CD4-positive, alpha-beta T cell treated with Interferon alpha-2 for 1 hour (primary cell): ENCODE measurements around the gene SCAMP4.

Source experiments
- DNase-seq, 2 donors: peaks; one replicate each; pipeline ENCODE4 v3.0.0-alpha.2; 2020 to 2022

Gene SCAMP4

DNA sequence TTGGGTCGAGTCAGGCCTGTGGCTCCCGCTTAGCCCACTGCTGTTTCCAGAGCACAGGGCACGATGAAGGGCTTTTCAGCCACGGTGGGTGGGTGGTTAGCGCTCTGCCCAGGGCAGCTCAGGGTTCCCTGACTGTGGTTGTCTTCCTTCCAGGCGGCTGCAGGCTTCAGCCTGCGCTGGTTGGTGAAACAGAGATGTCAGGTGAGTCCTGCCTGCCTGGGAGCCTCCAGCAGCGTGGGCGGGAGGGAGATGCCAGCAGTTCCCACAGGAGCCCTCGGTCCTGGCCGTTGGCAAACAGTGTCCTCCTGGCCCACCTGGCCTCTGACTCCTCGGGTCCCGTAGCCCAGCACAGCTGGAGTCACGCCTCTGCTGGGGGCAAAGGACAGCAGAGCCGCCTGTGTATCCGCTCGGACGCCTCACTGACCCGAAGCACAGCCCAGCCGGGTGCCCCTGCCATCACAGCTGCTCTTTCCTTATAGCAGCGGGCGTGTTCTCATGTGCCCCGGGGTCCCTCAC lies 9.7 kb downstream of the SCAMP4 start:
- DNase-seq, result no peak

DNA sequence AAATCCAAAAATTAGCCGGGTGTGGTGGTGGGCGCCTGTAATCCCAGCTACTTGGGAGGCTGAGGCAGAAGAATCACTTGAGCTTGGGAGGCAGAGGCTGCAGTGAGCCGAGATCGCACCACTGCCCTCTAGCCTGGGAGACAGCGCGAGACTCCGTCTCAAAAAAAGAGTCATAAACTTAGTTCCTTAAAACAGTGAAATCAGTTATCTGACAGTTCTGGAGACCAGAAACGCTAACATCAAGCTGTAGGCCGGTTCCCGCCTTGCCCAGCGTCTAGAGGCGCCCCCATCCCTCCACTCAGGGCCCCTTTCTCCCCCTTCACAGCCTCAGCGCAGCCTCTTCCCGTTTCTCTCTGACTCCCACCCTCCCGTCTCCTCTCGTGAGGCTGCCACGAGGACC lies 11.9 kb downstream of the SCAMP4 start:
- DNase-seq, result no peak

DNA sequence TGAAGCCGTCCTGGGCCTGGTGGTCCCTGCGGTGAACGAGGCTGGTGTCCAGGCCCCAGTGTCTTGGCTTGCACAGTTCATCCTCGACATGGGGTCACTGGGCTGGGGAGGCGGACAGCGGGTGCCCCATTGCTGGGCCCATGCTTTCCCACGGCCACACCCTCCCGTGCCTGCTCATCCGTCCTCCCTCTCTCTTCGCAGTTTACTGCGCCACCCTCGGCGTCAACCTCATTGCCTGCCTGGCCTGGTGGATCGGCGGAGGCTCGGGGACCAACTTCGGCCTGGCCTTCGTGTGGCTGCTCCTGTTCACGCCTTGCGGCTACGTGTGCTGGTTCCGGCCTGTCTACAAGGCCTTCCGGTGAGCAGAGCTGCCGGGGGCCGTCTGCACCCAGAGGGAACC lies 12.7 kb downstream of the SCAMP4 start:
- DNase-seq, result no peak

DNA sequence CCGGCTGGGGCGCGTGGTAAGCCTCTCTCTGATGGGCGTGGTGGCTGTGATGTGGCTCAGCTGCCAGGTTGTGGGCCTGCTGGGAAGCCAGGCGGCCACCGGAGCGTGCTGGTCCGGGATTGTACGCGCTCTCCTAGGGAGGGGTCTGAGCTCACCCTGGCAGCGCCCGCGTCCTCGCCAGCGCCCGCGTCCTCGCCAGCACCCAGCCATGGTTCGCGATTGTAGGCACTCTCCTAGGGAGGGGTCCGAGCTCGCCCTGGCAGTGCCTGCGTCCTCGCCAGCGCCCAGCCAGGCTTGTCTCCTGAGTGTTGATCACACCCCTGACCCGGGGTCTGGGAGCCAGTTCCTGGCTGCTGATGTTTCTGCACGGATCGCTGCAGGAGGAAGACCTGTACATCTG lies 13.8 kb downstream of the SCAMP4 start:
- DNase-seq, result no peak

DNA sequence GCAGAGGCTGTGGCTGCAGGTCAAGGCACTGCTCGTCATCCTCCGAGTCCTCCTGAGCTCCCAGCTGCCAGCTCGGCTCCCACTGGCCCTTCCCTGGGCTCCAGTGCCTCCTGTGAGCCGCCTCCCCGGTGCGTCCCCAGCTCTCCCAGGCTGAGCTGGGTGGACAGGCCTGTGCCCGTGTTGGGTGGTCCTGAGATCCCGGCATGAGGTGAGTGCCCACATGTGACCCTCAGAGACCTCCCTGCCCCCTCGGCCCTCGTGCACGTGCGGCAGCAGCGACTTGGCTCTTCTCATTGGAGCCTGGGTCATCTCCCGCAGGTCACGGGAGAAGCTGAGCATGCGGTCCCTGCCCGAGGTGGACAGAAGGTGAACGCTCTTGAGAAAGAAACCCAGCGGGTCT lies 15.4 kb downstream of the SCAMP4 start:
- no peak for DNase-seq

DNA sequence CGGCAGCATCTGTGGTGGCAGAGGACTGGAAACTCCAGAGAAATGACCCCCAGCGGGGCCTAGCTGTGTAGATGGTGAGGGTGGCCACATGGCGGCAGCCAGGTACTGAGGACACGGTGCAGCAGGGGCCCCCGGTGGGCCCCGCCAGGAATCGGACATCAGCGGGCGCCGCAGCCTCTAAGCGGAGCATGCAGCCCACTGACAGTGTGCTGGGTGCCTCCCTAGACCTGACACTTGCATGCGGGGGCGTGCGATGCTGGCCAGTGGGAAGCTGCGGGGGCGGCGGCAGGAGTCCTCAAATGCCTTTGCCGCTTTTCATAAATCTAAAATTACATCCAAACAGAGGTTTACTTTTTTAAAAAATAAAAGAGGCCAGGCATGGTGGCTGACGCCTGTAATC lies 16.1 kb downstream of the SCAMP4 start:
- no peak for DNase-seq

DNA sequence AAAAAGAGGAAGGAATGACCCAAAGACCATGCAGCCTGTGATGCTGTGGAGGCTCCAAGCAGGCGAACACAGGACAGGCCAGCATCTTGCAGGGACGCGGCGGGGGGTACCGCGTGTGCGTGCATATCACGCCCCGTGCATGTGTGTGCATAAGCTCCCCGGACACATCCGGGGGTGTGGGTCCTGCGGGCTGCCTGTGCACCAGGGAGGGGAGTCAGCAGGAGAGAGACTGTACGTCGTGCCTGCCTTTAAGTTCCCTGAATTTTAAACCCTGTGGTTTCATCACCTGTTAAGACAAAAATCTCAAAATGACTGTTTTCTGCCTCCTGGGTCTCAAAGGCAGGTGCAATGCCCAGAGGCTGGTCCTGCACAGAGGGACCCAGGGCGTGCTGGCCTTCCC lies 16.6 kb downstream of the SCAMP4 start:
- no peak for DNase-seq

DNA sequence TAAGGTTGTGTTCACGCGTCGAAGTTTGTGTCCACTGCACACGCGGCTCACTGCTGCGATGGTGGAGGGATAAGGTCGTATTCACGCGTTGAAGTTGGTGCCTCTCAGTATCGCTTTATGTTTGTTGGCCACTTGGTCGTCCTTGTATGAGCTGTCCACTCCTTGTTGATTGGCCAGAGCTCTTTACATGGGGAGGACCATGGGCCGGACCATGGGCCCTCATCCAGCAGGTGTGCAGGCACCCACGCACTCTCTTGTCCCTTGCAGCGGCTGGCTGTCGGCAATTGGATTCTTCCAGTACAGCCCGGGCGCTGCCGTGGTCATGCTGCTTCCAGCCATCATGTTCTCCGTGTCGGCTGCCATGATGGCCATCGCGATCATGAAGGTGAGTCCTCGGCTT lies 17.6 kb downstream of the SCAMP4 start:
- DNase-seq, result no peak

DNA sequence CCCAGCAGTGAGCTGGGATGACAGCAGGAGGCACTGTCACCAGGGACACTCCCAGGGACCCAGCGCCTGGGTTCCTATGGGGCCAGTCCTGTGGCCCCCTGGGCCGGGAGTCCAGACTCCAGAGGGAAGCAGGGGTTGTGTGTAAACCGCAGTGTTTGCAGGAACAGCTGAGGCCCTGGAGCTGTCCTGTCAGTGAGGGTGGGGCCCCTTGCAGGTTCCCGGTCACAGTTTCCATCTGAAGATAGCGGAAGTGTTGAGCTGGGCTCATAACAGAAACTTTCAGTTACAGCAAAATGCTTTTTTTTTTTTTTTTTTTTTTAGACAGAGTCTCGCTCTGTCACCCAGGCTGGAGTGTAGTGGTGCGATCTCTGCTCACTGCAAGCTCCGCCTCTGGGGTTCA lies 18.1 kb downstream of the SCAMP4 start:
- DNase-seq, result peak; percentile 54

DNA sequence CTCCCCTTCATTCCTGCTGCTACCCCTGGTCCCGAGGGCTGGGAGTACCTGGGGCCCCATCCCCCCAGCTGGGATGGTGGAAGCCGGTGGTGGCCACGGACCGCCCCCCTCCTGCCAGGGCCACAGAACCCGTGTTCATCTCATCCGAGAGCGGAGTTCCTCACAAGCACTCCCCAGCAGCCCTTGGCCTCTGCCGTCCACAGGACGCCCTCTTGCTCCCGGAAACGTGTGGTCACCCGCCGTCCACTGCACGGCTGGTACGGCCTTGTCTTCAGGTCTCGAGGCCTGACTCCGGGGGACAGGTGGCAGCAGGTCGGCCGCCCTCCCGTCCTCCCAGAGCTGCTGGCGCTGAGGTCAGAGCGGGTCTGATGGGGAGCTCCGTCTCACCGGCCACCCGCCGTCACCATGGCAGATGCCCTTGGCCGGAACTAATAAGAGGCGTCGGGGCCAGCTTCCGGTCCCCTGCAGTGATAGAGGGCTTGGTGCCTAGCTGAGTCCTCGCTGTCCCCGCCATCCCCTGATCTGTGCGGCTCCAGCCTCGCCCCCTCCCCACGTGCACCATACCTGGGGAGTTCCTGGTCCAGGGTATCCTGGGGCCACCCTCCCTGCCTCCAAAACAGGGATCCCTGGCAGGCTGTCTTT lies 19.2 kb downstream of the SCAMP4 start:
- no peak for DNase-seq

DNA sequence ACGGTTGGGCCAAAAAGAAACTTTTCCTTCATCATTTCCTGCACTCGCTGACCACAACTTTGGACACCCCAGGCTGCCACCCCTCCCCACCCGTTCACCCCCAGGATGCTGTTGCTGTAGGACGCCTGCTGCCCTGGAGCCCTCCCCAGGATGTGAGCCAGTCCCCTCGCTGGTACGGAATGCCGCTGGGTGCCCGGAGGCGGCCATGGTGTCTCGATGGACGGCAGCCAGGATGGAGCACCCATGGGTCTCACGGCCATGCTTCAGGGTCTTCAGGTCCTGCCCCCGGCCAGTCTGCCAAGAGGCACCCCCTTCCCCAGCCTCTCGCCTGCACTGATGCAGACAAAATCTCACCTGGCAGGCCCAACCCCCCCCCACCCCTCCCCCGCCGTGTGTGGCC lies 20.3 kb downstream of the SCAMP4 start:
- no peak for DNase-seq

DNA sequence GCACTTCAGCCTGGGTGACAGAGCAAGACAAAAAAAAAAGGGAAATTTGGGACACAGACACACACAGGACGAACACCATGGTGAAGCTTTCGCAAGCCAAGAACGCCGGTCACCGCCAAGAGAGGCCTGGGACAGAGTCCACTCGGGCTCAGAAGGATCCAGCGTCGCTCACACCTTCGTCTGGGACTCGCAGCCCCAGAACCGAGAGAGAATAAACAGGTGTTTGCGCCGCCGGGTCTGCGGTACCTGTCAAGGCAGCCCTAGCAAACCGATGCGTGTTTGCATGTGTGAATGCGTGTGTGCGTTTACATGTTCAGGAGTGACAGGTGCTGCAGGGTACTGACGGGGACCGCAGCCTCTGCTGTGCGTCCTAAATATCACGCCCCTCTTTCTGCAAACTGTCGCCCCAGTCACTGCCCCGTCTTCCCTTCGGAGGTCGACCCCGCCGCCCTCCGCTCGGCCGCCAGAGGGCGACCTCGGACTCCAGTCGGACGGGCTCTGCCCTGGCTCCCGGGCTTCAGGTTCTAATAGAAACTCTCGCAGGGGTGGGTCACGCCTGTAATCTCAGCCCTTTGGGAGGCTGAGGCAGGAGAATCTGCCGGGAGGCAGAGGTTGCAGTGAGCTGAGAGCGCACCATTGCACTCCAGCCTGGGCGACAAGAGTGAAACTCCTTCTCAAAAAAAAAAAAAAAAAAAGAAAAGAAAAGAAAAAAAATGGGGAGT lies 24.0 kb downstream of the SCAMP4 start:
- DNase-seq, result peak; percentile 82 to 87

DNA sequence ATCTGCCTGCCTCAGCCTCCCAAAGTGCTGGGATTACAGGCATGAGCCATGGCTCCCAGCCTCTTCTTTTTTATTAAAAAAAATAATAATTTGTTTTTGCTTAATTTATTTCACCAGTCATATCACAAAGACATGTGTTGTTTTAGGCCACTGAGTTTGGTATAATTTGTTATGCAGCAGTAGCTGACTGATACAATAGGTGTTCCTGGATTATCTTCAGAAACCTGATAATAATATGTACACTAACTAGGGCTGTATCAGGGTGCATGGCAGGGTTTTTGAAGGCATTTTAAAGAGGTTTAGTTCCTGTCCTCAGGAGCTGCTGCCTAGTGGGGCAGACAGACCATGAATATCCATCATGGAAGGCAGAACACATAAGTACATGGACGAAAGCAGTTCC lies 26.2 kb downstream of the SCAMP4 start:
- no peak for DNase-seq

DNA sequence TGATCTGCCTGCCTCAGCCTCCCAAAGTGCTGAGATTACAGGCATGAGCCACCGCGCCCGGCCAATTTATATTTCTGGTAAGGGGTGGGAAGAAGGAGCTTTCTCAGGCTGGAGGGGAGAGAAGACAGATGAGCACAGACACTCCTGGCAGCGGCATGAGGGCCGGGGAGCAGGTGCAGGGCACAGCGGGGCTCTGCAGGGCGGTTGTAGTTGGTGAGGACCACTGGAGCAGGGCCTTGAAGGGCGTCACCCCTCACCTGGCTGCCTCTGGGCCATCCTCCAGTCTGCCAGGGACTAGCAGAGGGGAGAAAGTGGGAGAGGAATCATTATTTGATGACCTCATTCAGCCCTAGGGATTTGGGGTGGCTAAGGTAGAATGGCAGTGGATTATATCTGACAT lies 27.2 kb downstream of the SCAMP4 start:
- DNase-seq, result no peak

DNA sequence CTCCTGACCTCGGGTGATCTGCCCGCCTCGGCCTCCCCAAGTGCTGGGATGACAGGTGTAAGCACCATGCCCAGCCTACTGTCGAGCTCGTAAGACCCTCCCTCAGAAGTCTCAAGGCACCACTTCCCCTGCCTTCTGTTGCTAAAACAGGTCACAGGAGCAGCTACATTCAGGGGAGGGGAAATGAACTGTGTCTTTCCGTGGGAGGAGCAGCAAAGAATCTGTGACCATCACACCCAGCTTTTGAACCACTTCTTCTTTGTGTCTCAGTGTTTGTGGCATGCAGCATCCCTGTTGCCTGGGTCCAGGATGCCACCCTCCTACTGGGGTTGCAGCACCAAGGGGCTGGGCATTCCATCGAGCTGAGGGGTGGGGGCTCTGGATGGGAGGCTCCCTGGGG lies 28.0 kb downstream of the SCAMP4 start:
- DNase-seq, result peak in 1 of 2 donors; percentile 39

DNA sequence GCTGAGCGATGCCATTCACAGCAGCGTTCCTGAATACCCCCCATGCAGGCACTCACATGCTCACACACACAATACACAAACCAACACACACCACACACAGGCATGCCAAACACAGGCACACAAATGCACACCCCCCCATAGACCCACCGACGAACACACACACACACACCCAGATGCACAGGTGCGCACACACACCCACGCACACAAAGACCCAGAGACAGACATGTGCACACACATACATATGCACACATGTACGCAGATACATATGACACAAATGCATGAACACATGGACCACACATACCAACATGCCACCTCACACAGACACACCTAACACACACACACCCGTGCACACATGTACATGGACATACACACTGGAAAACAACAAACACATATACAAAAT lies 28.7 kb downstream of the SCAMP4 start:
- no peak for DNase-seq

DNA sequence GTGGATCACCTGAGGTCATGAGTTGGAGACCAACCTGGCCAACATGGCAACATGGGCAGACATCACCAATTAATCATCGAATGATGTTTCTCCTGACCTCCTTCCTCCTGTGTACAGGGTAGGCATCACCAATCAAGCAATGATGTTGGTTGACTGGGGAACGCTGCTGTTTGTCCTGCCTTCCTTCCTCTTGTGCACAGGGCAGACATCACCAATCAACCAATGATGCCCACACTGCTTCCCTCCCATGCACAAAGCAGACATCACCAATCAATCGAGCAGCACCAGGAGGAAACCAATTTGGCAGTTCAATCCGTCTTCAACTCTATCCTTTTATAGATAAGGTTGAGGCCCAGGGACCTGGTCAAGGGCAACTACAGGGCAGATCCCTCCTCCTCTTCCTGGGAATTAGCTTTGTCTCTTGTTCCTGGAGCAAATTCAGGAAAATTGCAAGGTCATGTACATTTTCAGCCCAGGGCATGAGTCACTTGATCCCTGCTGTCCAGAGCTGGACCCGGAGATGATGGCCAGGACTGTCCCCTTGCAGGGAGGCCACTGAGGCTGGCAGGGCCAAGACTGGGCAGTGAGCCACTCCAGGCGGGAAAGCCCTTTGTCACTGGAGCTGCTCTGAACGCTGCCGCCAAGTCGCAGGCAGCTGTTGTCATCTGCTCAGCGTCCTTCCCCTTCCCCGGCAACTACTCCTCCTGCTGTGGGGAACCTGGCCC lies 30.4 kb downstream of the SCAMP4 start:
- peak; percentile 38 to 42 for DNase-seq

DNA sequence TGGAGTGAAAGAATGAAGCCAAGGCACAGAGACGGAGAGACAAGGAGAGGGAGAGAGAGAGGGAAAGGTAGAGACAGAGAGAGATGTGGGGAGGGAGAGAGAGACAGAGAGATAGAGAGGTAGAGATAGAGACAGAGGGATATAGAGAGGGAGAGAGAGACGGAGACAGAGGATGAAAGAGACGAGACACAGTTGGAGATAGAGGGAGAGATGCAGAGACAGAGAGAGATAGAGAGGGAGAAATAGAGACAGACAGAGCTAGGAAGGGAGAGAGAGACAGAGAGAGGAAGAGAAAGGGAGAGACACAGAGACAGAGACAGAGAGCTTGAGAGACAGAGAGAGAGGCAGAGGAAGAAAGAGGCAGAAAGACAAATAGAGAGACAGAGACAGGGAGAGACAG lies 31.2 kb downstream of the SCAMP4 start:
- DNase-seq, result no peak

DNA sequence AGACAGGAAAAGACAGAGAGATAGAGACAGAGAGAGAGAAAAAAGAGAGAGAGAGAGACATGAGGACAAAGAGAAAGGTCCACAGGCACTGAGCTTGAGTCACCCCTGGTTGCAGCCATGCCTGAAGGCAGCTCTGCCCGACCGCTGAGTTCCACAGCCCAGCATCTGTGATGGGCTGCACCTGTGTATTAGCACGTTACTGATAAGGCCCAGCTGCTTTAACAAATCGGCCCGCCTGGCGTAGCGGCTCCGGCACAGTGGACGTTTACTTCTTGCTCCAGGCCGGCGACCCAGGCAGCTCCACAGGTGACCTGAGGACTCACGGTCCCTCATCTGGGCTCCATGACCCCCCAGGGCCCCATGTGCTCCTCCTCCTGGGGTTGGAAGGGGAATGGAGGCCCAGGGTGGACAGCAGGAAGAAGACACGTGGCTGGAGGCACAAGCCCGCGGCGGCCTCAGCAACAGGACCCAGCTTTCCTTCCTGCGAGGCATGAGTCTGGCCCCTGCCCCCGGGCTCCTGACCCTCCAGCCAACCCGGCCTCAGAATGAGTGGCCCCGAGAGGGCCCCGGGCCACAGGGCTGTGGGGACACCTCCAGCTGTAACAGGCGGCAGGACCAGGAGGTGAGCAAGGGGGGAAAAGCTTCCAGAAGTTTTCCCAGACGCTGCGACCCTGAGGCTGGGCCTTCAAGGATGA lies 31.9 kb downstream of the SCAMP4 start:
- no peak for DNase-seq

DNA sequence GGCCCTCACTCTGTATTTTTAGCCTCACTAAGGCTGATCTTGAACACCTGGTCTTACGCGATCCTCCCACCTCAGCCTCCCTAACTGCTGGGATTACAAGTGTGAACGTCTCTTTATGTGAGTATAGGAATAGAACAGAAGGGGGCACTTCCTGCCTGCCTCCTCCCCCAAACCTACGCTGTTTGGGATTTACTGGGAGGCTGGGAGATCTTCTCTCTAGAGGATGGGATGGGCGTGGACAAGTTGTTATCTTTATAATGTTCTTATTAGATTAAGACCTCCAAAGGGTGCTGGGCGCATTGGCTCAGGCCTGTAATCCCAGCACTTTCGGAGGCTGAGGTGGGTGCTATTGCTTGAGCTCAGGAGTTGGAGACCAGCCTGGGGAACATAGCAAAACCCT lies 32.9 kb downstream of the SCAMP4 start:
- DNase-seq, result no peak

DNA sequence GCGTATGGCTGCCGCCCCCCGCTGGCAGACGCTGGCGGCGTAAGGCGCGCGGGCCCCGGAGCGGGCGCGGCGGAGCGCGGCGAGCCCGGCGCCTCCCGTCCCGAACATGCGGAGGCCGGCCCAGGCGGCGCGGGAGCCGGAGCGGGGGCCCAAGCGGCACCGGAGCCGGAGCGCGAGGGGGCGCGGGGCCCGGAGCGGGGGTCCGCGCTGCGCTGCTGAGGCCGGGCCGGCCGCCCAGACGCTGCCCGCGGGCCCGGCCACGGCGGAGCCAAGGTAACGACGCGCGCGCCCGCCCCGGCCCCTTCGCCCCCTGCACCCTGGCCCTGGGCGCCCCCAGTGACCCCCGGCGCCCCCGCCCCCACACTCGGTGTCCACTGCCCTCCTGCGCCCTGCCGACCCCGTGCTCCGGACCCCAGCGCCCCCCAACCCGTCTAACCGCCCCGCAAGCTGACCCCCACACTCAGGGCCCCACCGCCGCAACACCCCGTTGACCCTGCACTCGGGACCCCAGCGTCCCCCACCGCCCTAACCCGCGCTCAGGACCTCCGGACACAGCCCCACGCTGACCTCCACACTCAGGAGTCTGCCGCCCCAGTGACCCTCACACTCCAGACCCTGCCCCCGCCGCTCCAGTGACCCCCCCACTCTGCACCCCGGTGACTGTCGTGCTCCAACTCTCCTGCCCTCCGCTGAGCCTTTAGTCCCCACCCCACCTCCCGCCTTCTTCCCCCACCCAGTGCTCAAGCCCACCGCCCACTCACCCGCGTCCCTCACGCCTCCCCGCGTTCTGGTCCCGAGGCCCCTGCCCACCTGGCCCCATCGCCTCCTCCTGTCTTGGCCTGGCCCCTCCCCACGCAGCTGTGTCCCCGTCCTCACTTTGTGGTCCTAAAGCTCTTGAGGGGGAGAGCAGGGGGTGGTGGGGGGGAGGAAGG lies 36.2 kb downstream of the SCAMP4 start, which contains the start of gene CSNK1G2:
Gene CSNK1G2, plus strand, starts transcription at position 27 of the 932 bp plus-strand sequence. CDS start 28,601 bp downstream, outside the sequence.
- no peak for DNase-seq
